H9 (cell line): ENCODE measurements around the gene PRKAG1. TPM values are rescaled to one million over a fixed set of nuclear protein-coding genes. Genes with fewer than 3 reads are reported as not detected.

Source experiments
- DNase-seq: peaks from one replicate; pipeline ENCODE4 v3.0.0-alpha.2; 2017
- H2AFZ ChIP-seq: one replicate; pipeline ENCODE4 v1.6.1; 2013; ENCODE audit warnings: mild to moderate bottlenecking, low read length, control low read depth, moderate library complexity
- H2AK5ac ChIP-seq: 2 replicates; pipeline ENCODE4 v1.6.1; 2013; ENCODE audit warnings: low read length, control low read depth, mixed read lengths; ENCODE audit not compliant: insufficient read length
- H2BK120ac ChIP-seq: one replicate; pipeline ENCODE4 v1.6.1; 2013; ENCODE audit warnings: low read depth, mild to moderate bottlenecking, low read length, control low read depth, inconsistent platforms; ENCODE audit not compliant: poor library complexity, severe bottlenecking
- H2BK12ac ChIP-seq: 2 replicates; pipeline ENCODE4 v1.6.1; 2013; ENCODE audit warnings: low read length, control low read depth, mixed read lengths, low read depth; ENCODE audit not compliant: insufficient read length
- H2BK15ac ChIP-seq: 2 replicates; pipeline ENCODE4 v1.6.1; 2013; ENCODE audit warnings: low read depth, low read length, control low read depth
- H2BK20ac ChIP-seq: one replicate; pipeline ENCODE4 v1.6.1; 2013; ENCODE audit warnings: low read depth, mild to moderate bottlenecking, low read length, control low read depth, inconsistent platforms; ENCODE audit not compliant: poor library complexity, severe bottlenecking
- H2BK5ac ChIP-seq: 2 replicates; pipeline ENCODE4 v1.6.1; 2013; ENCODE audit warnings: low read length, control low read depth, mixed read lengths; ENCODE audit not compliant: insufficient read length
- H3K14ac ChIP-seq: 2 replicates; pipeline ENCODE4 v1.6.1; 2013; ENCODE audit warnings: low read length, control low read depth; ENCODE audit not compliant: insufficient read depth
- H3K18ac ChIP-seq: 2 replicates; pipeline ENCODE4 v1.6.1; 2013; ENCODE audit warnings: low read depth, mild to moderate bottlenecking, mixed read lengths, low read length, control low read depth; ENCODE audit not compliant: insufficient read length
- H3K23ac ChIP-seq: 2 replicates; pipeline ENCODE4 v1.6.1; 2013; ENCODE audit warnings: low read length, control low read depth, mixed read lengths, low read depth; ENCODE audit not compliant: insufficient read length
- H3K23me2 ChIP-seq: 2 replicates; pipeline ENCODE4 v1.6.1; 2013; ENCODE audit warnings: low read depth, mild to moderate bottlenecking, mixed read lengths, low read length, control low read depth; ENCODE audit not compliant: insufficient read length, poor library complexity, severe bottlenecking
- H3K27ac ChIP-seq: 2 replicates; pipeline ENCODE4 v1.5.1; 2013; ENCODE audit warnings: low read length, control low read depth, mixed read lengths, low read depth; ENCODE audit not compliant: insufficient read length
- H3K27me3 ChIP-seq: 2 replicates; pipeline ENCODE4 v1.6.1; 2013; ENCODE audit warnings: low read length, control low read depth, inconsistent platforms; ENCODE audit not compliant: insufficient read depth
- H3K4ac ChIP-seq: 2 replicates; pipeline ENCODE4 v1.6.1; 2013; ENCODE audit warnings: low read depth, mild to moderate bottlenecking, control low read depth, inconsistent platforms, low read length, moderate library complexity
- H3K4me1 ChIP-seq: 2 replicates; pipeline ENCODE4 v1.6.1; 2013; ENCODE audit warnings: low read length, control low read depth, inconsistent platforms; ENCODE audit not compliant: insufficient read depth
- H3K4me2 ChIP-seq: 2 replicates; pipeline ENCODE4 v1.6.1; 2013; ENCODE audit warnings: low read length, control low read depth, mixed read lengths; ENCODE audit not compliant: insufficient read length, insufficient read depth
- H3K56ac ChIP-seq: 2 replicates; pipeline ENCODE4 v1.6.1; 2013; ENCODE audit warnings: low read depth, mild to moderate bottlenecking, mixed read lengths, low read length, control low read depth; ENCODE audit not compliant: insufficient read length
- H3K79me1 ChIP-seq: 2 replicates; pipeline ENCODE4 v1.6.1; 2013; ENCODE audit warnings: low read depth, mild to moderate bottlenecking, moderate library complexity, low read length, control low read depth, inconsistent platforms; ENCODE audit not compliant: insufficient read depth, poor library complexity, severe bottlenecking
- H3K79me2 ChIP-seq: 2 replicates; pipeline ENCODE4 v1.6.1; 2013; ENCODE audit warnings: low read length, control low read depth, inconsistent platforms; ENCODE audit not compliant: insufficient read depth
- H3K9ac ChIP-seq: 2 replicates; pipeline ENCODE4 v1.6.1; 2013; ENCODE audit warnings: low read length, control low read depth, mixed read lengths; ENCODE audit not compliant: insufficient read length; ENCODE audit errors: extremely low read depth
- H3K9me3 ChIP-seq: one replicate; pipeline ENCODE4 v1.6.1; 2013; ENCODE audit warnings: low read depth, low read length, inconsistent platforms; ENCODE audit not compliant: control insufficient read depth
- H3T11ph ChIP-seq: one replicate; pipeline ENCODE4 v1.6.1; 2013; ENCODE audit warnings: mild to moderate bottlenecking, low read length, control low read depth, inconsistent platforms
- H4K20me1 ChIP-seq: one replicate; pipeline ENCODE4 v1.6.1; 2013; ENCODE audit not compliant: control insufficient read depth, insufficient read length, insufficient read depth
- H4K5ac ChIP-seq: 2 replicates; pipeline ENCODE4 v1.6.1; 2013; ENCODE audit warnings: low read depth, mild to moderate bottlenecking, mixed read lengths, low read length, control low read depth; ENCODE audit not compliant: insufficient read length
- H4K8ac ChIP-seq: replicated peaks from 2 replicates; pipeline ENCODE4 v1.6.1; 2013; ENCODE audit warnings: low read length, control low read depth, mixed read lengths, low read depth; ENCODE audit not compliant: insufficient read length
- H4K91ac ChIP-seq: 2 replicates; pipeline ENCODE4 v1.6.1; 2013; ENCODE audit warnings: low read depth, mild to moderate bottlenecking, moderate library complexity, mixed read lengths, low read length, control low read depth; ENCODE audit not compliant: insufficient read length
- H3K27ac Mint-ChIP-seq, 3 experiments: 2 replicates in 2 of 3; 3 replicates in 1 of 3; pipeline ENCODE4 v1.8.0; 2020 to 2021; ENCODE audit warnings: mixed read lengths in 3 of 3, mild to moderate bottlenecking in 1 of 3, moderate library complexity in 1 of 3
- H3K27me3 Mint-ChIP-seq: 2 replicates; pipeline ENCODE4 v1.8.0; 2021; ENCODE audit warnings: low read depth, mild to moderate bottlenecking, moderate library complexity, mixed read lengths
- H3K36me3 Mint-ChIP-seq, 3 experiments: 2 replicates in 2 of 3; 3 replicates in 1 of 3; pipeline ENCODE4 v1.8.0; 2020 to 2021; ENCODE audit warnings: low read depth in 3 of 3, mixed read lengths in 3 of 3; ENCODE audit not compliant: insufficient read depth in 1 of 3
- H3K4me1 Mint-ChIP-seq, 2 experiments: 2 replicates each; pipeline ENCODE4 v1.8.0; 2020; ENCODE audit warnings: mixed read lengths in 2 of 2
- H3K4me3 Mint-ChIP-seq, 2 experiments: 2 replicates in 1 of 2; 3 replicates in 1 of 2; pipeline ENCODE4 v1.8.0; 2020 to 2021; ENCODE audit warnings: mild to moderate bottlenecking in 2 of 2, mixed read lengths in 2 of 2, moderate library complexity in 1 of 2
- H3K9me3 Mint-ChIP-seq, 2 experiments: 2 replicates in 1 of 2; 3 replicates in 1 of 2; pipeline ENCODE4 v1.8.0; 2020; ENCODE audit warnings: mild to moderate bottlenecking in 2 of 2, mixed read lengths in 2 of 2, moderate library complexity in 1 of 2
- WGBS: extraction: QIAGEN DNeasy Blood & Tissue Kit; methylation state at CpG from one replicate; pipeline ENCODE4 v1.1.7; 2013; ENCODE audit warnings: missing lambda C conversion rate, low lambda C conversion rate, mixed read lengths; ENCODE audit not compliant: insufficient read length; ENCODE audit errors: extremely low coverage; 5-methylcytosine and 5-hydroxymethylcytosine counted together
- long read RNA-seq: library from polyadenylated mRNA; unstranded; transcript quantifications from one replicate; pipeline ENCODE4 v2.0.0, GENCODE V29; 2020
- total RNA-seq: library from RNA; stranded (reverse); gene quantifications from 2 replicates; pipeline ENCODE4 v1.2.1, GENCODE V29; 2021
- TF ChIP-seq, protein P1 (sequence below): fragments of 200-600 bp; sonication (generic); conservative IDR thresholded peaks from 3 replicates; pipeline ENCODE4 v1.8.0; 2021; ENCODE audit warnings: antibody characterized with exemption, mild to moderate bottlenecking

PRKAG1 gene
- total RNA-seq: 34.8 and 36.7 TPM in 2 replicates
- long read RNA-seq, transcript PRKAG1-205 (11 exons, 1,531 nt): minor isoform, 6 of 220 reads
- long read RNA-seq, transcript PRKAG1-206 (12 exons, 1,699 nt): major isoform, 172 of 220 reads
- long read RNA-seq, partial matches to known transcripts: 12 of 220 reads
- long read RNA-seq, other reads (novel, unspliced or antisense): 27 of 220 reads

DNA sequence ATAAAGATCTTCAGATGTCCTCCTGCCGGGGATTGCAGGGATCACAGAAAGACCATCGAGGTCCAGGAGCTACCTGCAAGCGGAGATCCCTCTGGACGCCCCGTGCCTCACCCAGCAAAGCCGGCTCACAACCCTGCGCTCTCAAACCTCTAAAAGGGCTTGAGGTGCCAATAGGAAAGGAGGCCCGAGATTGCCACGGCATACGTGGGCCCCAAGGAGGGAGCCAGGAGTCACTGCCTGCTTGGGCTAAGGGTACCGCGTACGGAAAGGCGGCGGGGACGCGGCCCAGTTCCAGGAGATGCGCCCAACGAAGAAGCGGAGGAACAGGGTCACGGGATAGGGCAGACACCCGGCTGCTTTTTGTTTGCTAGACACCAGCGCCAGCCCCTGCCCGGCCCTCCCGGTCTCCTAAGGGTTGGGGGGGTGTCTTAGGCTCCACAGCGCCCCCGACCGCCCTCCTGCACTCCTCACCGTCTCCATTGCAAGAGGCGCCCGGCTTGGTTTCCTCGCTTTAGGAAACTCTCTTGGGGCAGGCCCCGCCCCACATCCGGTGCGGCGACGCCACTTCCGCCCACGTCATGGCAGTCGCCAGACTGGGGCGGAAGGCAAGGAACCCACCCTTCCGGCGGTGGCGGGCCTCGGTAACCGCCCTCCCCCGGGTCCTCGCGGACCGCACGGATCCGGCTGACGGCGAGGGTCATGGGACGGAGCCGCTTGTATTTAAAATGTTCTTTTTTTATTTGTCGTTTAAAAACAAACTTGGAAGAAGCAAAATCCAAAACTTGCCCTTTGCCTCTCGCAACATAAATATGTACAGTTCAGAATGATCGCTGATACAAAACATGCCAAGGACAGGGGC lies at the start of gene PRKAG1:
Gene PRKAG1 (minus strand): TSS at position 516 of the 859 bp plus-strand sequence. CDS start 36 bp downstream, at position 480.
- Histone ChIP-seq H3K18ac (peak within 1 kb of the TSS; percentile 85), H3K14ac (peak within 1 kb of the TSS; percentile 80), H3K23ac (no peak within 1 kb of the TSS), H3K9me3 (no peaks in the 10 kb centered on the region), H2BK5ac (no peak within 1 kb of the TSS), H3T11ph (no peak within 1 kb of the TSS), H3K23me2 (peaks cover 9% of the 10 kb centered on the region), H4K20me1 (no peaks in the 10 kb centered on the region), H4K8ac (peak within 1 kb of the TSS; percentile 53), H3K9ac (peak within 1 kb of the TSS; percentile 97), H4K5ac (peak within 1 kb of the TSS; percentile 93), H2BK15ac (no peak within 1 kb of the TSS), H3K27ac (peak within 1 kb of the TSS; percentile 91), H2AFZ (no peak within 1 kb of the TSS), H3K4me2 (peak within 1 kb of the TSS; percentile 91), H3K79me1 (peaks cover 3% of the 10 kb centered on the region), H2AK5ac (no peak within 1 kb of the TSS), H2BK120ac (peak within 1 kb of the TSS; percentile 78), H3K4me1 (no peaks in the 10 kb centered on the region), H4K91ac (no peak within 1 kb of the TSS), H2BK12ac (peak within 1 kb of the TSS; percentile 64), H3K4ac (no peak within 1 kb of the TSS; the same call in 1 of the 2 replicates), H3K79me2 (no peaks in the 10 kb centered on the region), H3K56ac (no peak within 1 kb of the TSS), H3K27me3 (no peaks in the 10 kb centered on the region), H2BK20ac (no peak within 1 kb of the TSS)
- Mint-ChIP-seq H3K27me3 (no peaks in the 10 kb centered on the region; the same call in 1 of the 2 replicates), H3K9me3 (no peaks in the 10 kb centered on the region), H3K36me3 (peaks cover 10 to 28% (median 26%) of the 10 kb centered on the region in 3 experiments), H3K4me1 (peaks cover 15% of the 10 kb centered on the region in 2 experiments), H3K4me3 (peak within 1 kb of the TSS; percentile 89 to 93), H3K27ac (peak within 1 kb of the TSS; percentile 99)
- no CpG with 5 or more reads among the region's 59 CpGs for WGBS
- TF ChIP-seq, protein P1, sequence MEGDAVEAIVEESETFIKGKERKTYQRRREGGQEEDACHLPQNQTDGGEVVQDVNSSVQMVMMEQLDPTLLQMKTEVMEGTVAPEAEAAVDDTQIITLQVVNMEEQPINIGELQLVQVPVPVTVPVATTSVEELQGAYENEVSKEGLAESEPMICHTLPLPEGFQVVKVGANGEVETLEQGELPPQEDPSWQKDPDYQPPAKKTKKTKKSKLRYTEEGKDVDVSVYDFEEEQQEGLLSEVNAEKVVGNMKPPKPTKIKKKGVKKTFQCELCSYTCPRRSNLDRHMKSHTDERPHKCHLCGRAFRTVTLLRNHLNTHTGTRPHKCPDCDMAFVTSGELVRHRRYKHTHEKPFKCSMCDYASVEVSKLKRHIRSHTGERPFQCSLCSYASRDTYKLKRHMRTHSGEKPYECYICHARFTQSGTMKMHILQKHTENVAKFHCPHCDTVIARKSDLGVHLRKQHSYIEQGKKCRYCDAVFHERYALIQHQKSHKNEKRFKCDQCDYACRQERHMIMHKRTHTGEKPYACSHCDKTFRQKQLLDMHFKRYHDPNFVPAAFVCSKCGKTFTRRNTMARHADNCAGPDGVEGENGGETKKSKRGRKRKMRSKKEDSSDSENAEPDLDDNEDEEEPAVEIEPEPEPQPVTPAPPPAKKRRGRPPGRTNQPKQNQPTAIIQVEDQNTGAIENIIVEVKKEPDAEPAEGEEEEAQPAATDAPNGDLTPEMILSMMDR: peak; percentile 71
- DNase-seq: peak; percentile 99
